CD14-positive monocyte (primary cell): Measurements from ENCODE around the gene TMEM132D. TPM values are rescaled to one million over a fixed set of nuclear protein-coding genes. Genes with fewer than 3 reads are reported as not detected.

Experiments
- DNase-seq, 3 donors: peaks; one replicate each; pipeline ENCODE4 v3.0.0-alpha.2; 2011 to 2022
- H2AFZ ChIP-seq: 2 replicates; pipeline ENCODE4 v1.6.0; 2012; ENCODE audit warnings: mild to moderate bottlenecking, low read depth, low read length, inconsistent platforms; ENCODE audit not compliant: insufficient read depth, poor library complexity, severe bottlenecking
- H3K27ac ChIP-seq, 2 donors: 1 replicate in 1 of 2; 2 replicates in 1 of 2; pipeline ENCODE4 v1.5.1; 2012 to 2013; ENCODE audit warnings: low read length in 2 of 2, control low read depth in 1 of 2, inconsistent platforms in 1 of 2, low read depth in 1 of 2, mild to moderate bottlenecking in 1 of 2
- H3K27me3 ChIP-seq, 2 donors: one replicate each; pipeline versions ENCODE4 v1.6.0 to v1.6.1; 2011 to 2013; ENCODE audit warnings: low read length in 2 of 2; ENCODE audit not compliant: control insufficient read depth in 2 of 2, insufficient read depth in 2 of 2
- H3K36me3 ChIP-seq, 2 donors: replicated peaks in 1 of 2; 1 replicate in 1 of 2; 2 replicates in 1 of 2; pipeline versions ENCODE4 v1.5.1 to v1.6.1; 2012 to 2013; ENCODE audit warnings: low read length in 2 of 2, control low read depth in 1 of 2, inconsistent platforms in 1 of 2, mild to moderate bottlenecking in 1 of 2; ENCODE audit not compliant: insufficient read depth in 2 of 2, control insufficient read depth in 1 of 2
- H3K4me1 ChIP-seq, 2 donors: 1 replicate in 1 of 2; 2 replicates in 1 of 2; pipeline versions ENCODE4 v1.5.1 to v1.6.1; 2012 to 2013; ENCODE audit warnings: low read length in 2 of 2, control low read depth in 1 of 2, inconsistent platforms in 1 of 2, mild to moderate bottlenecking in 1 of 2, moderate library complexity in 1 of 2; ENCODE audit not compliant: insufficient read depth in 2 of 2, control insufficient read depth in 1 of 2
- H3K4me2 ChIP-seq: replicated peaks from 2 replicates; pipeline ENCODE3; 2012; ENCODE audit warnings: low read length, moderate library complexity, mild to moderate bottlenecking; ENCODE audit not compliant: poor library complexity, severe bottlenecking; ENCODE audit errors: extremely low read depth
- H3K4me3 ChIP-seq, 3 experiments: fragments of 200-600 bp in 1 of 3; sonication (generic) in 1 of 3; replicated peaks in 1 of 3; 1 replicate in 2 of 3; 2 replicates in 1 of 3; pipeline ENCODE4 v1.5.1; 2011 to 2013; ENCODE audit warnings: low read length in 3 of 3, mild to moderate bottlenecking in 3 of 3, control low read depth in 2 of 3, low read depth in 2 of 3, inconsistent platforms in 1 of 3, moderate library complexity in 1 of 3
- H3K79me2 ChIP-seq: 2 replicates; pipeline ENCODE4 v1.6.0; 2012; ENCODE audit warnings: mild to moderate bottlenecking, control low read depth, inconsistent platforms, low read length, moderate library complexity; ENCODE audit not compliant: insufficient read depth
- H3K9ac ChIP-seq: 2 replicates; pipeline ENCODE4 v1.6.0; 2017; ENCODE audit warnings: low read length, mild to moderate bottlenecking; ENCODE audit not compliant: insufficient read depth, poor library complexity, severe bottlenecking
- H3K9me3 ChIP-seq, 2 donors: replicated peaks in 1 of 2; 1 replicate in 1 of 2; 2 replicates in 1 of 2; pipeline versions ENCODE4 v1.5.1 to v1.6.1; 2012 to 2013; ENCODE audit warnings: low read length in 2 of 2, control low read depth in 1 of 2; ENCODE audit not compliant: control insufficient read depth in 1 of 2, insufficient read depth in 1 of 2
- H4K20me1 ChIP-seq: 2 replicates; pipeline ENCODE4 v1.6.0; 2012; ENCODE audit warnings: mild to moderate bottlenecking, low read length, control low read depth, moderate library complexity; ENCODE audit not compliant: insufficient read depth
- H3K27ac Mint-ChIP-seq, 7 donors: one replicate each; pipeline ENCODE4 v1.8.0; 2020; ENCODE audit warnings: mild to moderate bottlenecking in 7 of 7, mixed read lengths in 7 of 7, moderate library complexity in 6 of 7, inconsistent platforms in 2 of 7
- H3K27me3 Mint-ChIP-seq, 3 donors: one replicate each; pipeline ENCODE4 v1.8.0; 2021 to 2022; ENCODE audit warnings: low read depth in 3 of 3, mild to moderate bottlenecking in 3 of 3, mixed read lengths in 3 of 3, moderate library complexity in 3 of 3, inconsistent platforms in 1 of 3
- H3K36me3 Mint-ChIP-seq, 2 donors: one replicate each; pipeline ENCODE4 v1.8.0; 2020; ENCODE audit warnings: mixed read lengths in 2 of 2, inconsistent platforms in 1 of 2, mild to moderate bottlenecking in 1 of 2
- H3K4me1 Mint-ChIP-seq: one replicate; pipeline ENCODE4 v1.8.0; 2020; ENCODE audit warnings: mild to moderate bottlenecking, mixed read lengths
- H3K4me3 Mint-ChIP-seq, 2 donors: one replicate each; pipeline ENCODE4 v1.8.0; 2020; ENCODE audit warnings: mild to moderate bottlenecking in 2 of 2, mixed read lengths in 2 of 2, moderate library complexity in 1 of 2
- H3K9me3 Mint-ChIP-seq, 7 donors: one replicate each; pipeline ENCODE4 v1.8.0; 2020 to 2022; ENCODE audit warnings: mixed read lengths in 7 of 7, mild to moderate bottlenecking in 6 of 7, moderate library complexity in 6 of 7, inconsistent platforms in 2 of 7
- WGBS: methylation state at CpG from one replicate; pipeline ENCODE4 v1.1.5; 2013; ENCODE audit warnings: missing lambda C conversion rate; ENCODE audit not compliant: insufficient coverage; 5-methylcytosine and 5-hydroxymethylcytosine counted together
- intact Hi-C, 2 donors: fragments of 100-400 bp; cut with micrococcal nuclease; formaldehyde crosslinking; loops; one replicate each; pipeline versions ENCODE4 v1.15.0 to v1.15.1; 2023
- polyA plus RNA-seq, 3 donors: library from polyadenylated mRNA; depleted of rRNA in 1 of 3; unstranded in 2 of 3; stranded (reverse) in 1 of 3; fragments of 300-500 nt in 2 of 3; fragments of >200 nt in 1 of 3; fragmentation: Illumina TruSeq in 2 of 3; gene quantifications; 1 replicate in 2 of 3; 2 replicates in 1 of 3; pipeline ENCODE4 v1.2.3, GENCODE V29; 2012 to 2021
- TF ChIP-seq, protein P1 (sequence below): fragments of 200-600 bp; IDR thresholded peaks from one replicate; pipeline ENCODE4 v1.8.0; 2022; ENCODE audit warnings: antibody characterized with exemption, mild to moderate bottlenecking

The TMEM132D gene
- polyA plus RNA-seq, 3 donors, result 0.04 TPM; not detected in 2

DNA sequence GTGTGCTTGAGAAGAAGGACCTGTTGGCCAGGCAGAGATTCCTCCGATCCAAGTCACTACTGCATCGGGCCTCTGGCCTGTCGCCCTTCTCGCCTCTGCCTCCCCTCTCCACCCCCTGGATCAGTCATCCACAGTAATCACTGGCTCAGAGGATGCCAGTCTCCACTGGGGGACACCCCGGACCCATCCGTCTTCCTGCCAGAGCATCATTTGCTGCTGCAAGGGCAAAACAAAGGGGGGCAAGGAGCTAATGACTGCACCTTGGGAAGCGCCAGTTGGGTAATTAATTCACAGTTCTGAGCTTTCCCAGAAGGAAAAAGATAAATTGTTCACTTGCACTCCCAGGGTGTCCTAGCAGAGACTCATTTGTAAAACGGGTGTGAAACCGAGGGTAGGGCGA, 835.1 kb downstream of the TMEM132D start:
- Mint-ChIP-seq H3K27ac (no peak overlapping the region), H3K9me3 (peaks cover 3 to 29% (median 8%) of the 10 kb centered on the region in 7 donors), H3K4me3 (no peak overlapping the region), H3K36me3 (no peaks in the 10 kb centered on the region), H3K4me1 (no peaks in the 10 kb centered on the region), H3K27me3 (peaks cover under 1 to 10% (median 1%) of the 10 kb centered on the region in 3 donors)
- no peak for DNase-seq
- H3K79me2 ChIP-seq, result no peaks in the 10 kb centered on the region
- no peak overlapping the region for H3K9ac ChIP-seq
- H3K4me1 ChIP-seq, result no peaks in the 10 kb centered on the region
- no peak overlapping the region for H3K4me3 ChIP-seq
- no peak overlapping the region for H2AFZ ChIP-seq
- H3K4me2 ChIP-seq, result no peak overlapping the region
- no peak overlapping the region for H3K27ac ChIP-seq
- no peaks in the 10 kb centered on the region for H3K36me3 ChIP-seq
- 81% methylated on average over 10 of the region's 10 CpGs for WGBS
- H4K20me1 ChIP-seq, result no peaks in the 10 kb centered on the region
- intact Hi-C loops, result no loop called here
- no peaks in the 10 kb centered on the region for H3K27me3 ChIP-seq
- TF ChIP-seq, protein P1, sequence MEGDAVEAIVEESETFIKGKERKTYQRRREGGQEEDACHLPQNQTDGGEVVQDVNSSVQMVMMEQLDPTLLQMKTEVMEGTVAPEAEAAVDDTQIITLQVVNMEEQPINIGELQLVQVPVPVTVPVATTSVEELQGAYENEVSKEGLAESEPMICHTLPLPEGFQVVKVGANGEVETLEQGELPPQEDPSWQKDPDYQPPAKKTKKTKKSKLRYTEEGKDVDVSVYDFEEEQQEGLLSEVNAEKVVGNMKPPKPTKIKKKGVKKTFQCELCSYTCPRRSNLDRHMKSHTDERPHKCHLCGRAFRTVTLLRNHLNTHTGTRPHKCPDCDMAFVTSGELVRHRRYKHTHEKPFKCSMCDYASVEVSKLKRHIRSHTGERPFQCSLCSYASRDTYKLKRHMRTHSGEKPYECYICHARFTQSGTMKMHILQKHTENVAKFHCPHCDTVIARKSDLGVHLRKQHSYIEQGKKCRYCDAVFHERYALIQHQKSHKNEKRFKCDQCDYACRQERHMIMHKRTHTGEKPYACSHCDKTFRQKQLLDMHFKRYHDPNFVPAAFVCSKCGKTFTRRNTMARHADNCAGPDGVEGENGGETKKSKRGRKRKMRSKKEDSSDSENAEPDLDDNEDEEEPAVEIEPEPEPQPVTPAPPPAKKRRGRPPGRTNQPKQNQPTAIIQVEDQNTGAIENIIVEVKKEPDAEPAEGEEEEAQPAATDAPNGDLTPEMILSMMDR, result no peak
- peaks cover 0 to 7% of the 10 kb centered on the region in 2 donors for H3K9me3 ChIP-seq

DNA sequence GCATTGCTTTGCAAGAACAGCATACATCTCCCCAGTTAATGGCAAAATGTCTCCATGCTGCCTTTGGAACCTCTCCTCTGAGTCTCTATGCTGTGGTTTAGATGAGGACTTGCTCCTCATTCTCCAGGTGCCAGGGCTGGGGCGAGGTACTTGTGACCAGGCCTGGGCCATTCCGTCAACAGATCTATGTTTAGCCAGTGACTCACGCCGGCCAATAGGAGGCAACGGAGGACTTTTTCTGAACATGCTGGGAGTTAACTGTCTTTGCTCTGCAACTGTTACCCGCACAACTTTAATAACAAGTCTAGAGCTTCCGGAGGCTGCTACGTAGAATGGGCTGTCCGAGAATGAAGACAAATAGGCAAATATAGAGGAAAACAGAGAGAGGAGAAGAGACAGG, 836.3 kb downstream of the TMEM132D start:
- Mint-ChIP-seq H3K27ac (no peak overlapping the region), H3K4me1 (no peaks in the 10 kb centered on the region), H3K27me3 (peaks cover 1 to 10% (median 2%) of the 10 kb centered on the region in 3 donors), H3K9me3 (peaks cover 2 to 33% (median 6%) of the 10 kb centered on the region in 7 donors), H3K4me3 (no peak overlapping the region), H3K36me3 (no peaks in the 10 kb centered on the region)
- H3K9ac ChIP-seq, result no peak overlapping the region
- 47% methylated on average over 6 of the region's 9 CpGs for WGBS
- H3K4me2 ChIP-seq, result no peak overlapping the region
- H3K4me1 ChIP-seq, result no peaks in the 10 kb centered on the region
- TF ChIP-seq, protein P1, result no peak
- no peaks in the 10 kb centered on the region for H3K36me3 ChIP-seq
- H3K9me3 ChIP-seq, result peaks cover 0 to 13% of the 10 kb centered on the region in 2 donors
- H3K4me3 ChIP-seq, result no peak overlapping the region
- no peak overlapping the region for H2AFZ ChIP-seq
- H4K20me1 ChIP-seq, result no peaks in the 10 kb centered on the region
- no peaks in the 10 kb centered on the region for H3K79me2 ChIP-seq
- no peak for DNase-seq
- H3K27me3 ChIP-seq, result no peaks in the 10 kb centered on the region
- no peak overlapping the region for H3K27ac ChIP-seq
- intact Hi-C loops, result no loop called here
